ENCODE results near the gene WDR82.

GRCh38 chr3:52324676-52325075 is 46.2 kb upstream of the WDR82 start:
- TF ChIP-seq POLR2AphosphoS5 (IDR thresholded peaks at IDR 0.05; ENCODE audit: low read depth, low read length) (no peak), TAF1 (IDR thresholded peaks at IDR 0.05; ENCODE audit: borderline replicate concordance, low read depth, low read length) (no peak)

Data from GM12892 (cell line).